ENCODE data around the gene LAMA2.

Gene LAMA2

DNA sequence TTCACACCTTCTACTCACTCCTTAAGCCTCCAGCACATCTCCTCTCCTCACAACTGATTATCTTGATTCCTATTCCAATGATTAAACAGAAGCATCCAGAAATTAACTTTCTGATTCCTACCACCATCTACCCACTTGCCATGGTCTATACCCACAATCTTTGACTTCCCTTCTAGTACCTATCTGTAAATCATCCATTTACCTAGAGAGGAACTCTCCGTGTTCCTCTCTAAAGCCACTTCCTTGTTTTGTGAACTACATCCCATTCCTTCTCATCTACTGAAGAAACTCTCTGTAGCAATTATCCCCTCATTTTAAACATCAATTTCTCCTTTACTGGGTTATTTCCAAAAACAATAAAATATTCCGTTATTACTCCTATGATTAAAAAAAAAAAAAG, 659.8 kb downstream of the LAMA2 start:
- in situ Hi-C loops (cut with HindIII; ENCODE audit: low pct_unique_long_range_greater_than_20kb, low sequenced_read_pairs): no loop called here
- DNase-seq (ENCODE audit: low read depth in 1 of 2, low spot score in 1 of 2): no peak
- no peak for TF ChIP-seq JUND (IDR thresholded peaks at IDR 0.05; ENCODE audit: low read depth)

- no peak for TF ChIP-seq JUND (IDR thresholded peaks at IDR 0.05; ENCODE audit: low read depth)
- no peak for DNase-seq (ENCODE audit: low read depth in 1 of 2, low spot score in 1 of 2)
- in situ Hi-C loops (cut with HindIII; ENCODE audit: low pct_unique_long_range_greater_than_20kb, low sequenced_read_pairs): no loop called here
These were observed 661.0 kb downstream of the LAMA2 start for GRCh38 chr6:129543981-129544380.

- no peak for DNase-seq (ENCODE audit: low read depth in 1 of 2, low spot score in 1 of 2)
- in situ Hi-C loops (cut with HindIII; ENCODE audit: low pct_unique_long_range_greater_than_20kb, low sequenced_read_pairs): no loop called here
- no peak for TF ChIP-seq JUND (IDR thresholded peaks at IDR 0.05; ENCODE audit: low read depth)
These were observed 662.1 kb downstream of the LAMA2 start for GRCh38 chr6:129544892-129545612.

DNA sequence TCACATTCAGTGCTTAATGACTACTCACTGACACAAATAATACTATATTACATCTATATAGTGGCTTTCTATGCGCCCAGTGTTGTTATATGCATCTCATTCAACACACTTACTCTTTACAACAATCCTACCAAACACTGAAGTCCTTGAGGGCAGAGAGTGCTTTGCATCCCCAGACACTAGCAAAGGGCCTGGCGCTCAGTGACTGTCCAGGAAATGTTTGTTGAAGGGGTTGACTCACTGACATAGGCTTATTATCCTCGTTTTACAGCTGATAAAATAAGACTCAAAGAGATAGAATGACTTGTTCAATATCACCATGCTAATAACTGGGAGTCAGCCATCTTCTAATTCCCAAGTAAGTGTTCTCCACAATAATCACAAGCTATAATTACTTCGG, 663.8 kb downstream of the LAMA2 start:
- DNase-seq (ENCODE audit: low read depth in 1 of 2, low spot score in 1 of 2): no peak
- TF ChIP-seq JUND (IDR thresholded peaks at IDR 0.05; ENCODE audit: low read depth): no peak
- in situ Hi-C loops (cut with HindIII; ENCODE audit: low pct_unique_long_range_greater_than_20kb, low sequenced_read_pairs): no loop called here

DNA sequence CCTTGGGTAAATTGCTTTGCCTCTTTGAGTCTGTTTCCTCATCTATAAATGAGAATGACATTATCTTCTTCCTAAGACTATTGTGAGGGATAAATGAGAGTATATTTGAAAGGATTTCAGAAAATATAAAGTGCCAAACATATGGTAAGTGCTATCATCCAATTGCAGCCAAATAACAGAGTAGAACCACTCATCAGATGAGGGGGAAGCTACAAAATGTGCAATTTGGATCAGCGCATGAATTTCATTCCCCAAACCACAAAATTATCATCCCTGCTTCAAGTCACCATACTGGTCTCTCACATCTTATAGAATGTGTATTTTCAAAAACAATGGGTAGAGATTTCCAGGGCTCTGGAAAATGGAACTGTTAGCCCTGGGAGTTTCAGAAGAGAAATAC, 668.5 kb downstream of the LAMA2 start:
- no peak for TF ChIP-seq JUND (IDR thresholded peaks at IDR 0.05; ENCODE audit: low read depth)
- DNase-seq (ENCODE audit: low read depth in 1 of 2, low spot score in 1 of 2): no peak
- in situ Hi-C loops (cut with HindIII; ENCODE audit: low pct_unique_long_range_greater_than_20kb, low sequenced_read_pairs): no loop called here

DNA sequence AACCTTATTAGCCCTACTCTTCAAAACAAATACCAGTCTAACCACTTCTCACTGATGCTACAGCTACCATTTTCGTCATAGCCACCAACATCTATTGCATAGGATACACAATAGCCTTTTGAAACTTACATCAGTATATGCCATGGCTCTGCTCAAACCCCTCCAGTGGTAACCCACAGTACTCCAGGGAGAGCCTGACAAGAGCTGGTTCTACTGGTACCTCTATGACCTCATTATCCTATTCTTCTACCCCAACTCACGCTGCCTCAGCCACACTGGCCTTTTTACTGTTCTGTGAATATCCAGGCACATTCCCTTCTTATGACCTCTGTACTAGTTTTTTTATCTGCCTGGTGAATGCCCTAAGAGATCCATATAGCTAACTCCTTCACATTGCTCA, 669.5 kb downstream of the LAMA2 start:
- in situ Hi-C loops (cut with HindIII; ENCODE audit: low pct_unique_long_range_greater_than_20kb, low sequenced_read_pairs): no loop called here
- DNase-seq (ENCODE audit: low read depth in 1 of 2, low spot score in 1 of 2): no peak
- TF ChIP-seq JUND (IDR thresholded peaks at IDR 0.05; ENCODE audit: low read depth): no peak

- no peak for TF ChIP-seq JUND (IDR thresholded peaks at IDR 0.05; ENCODE audit: low read depth)
- in situ Hi-C loops (cut with HindIII; ENCODE audit: low pct_unique_long_range_greater_than_20kb, low sequenced_read_pairs): no loop called here
These were observed 672.4 kb downstream of the LAMA2 start for GRCh38 chr6:129555206-129555832.

DNA sequence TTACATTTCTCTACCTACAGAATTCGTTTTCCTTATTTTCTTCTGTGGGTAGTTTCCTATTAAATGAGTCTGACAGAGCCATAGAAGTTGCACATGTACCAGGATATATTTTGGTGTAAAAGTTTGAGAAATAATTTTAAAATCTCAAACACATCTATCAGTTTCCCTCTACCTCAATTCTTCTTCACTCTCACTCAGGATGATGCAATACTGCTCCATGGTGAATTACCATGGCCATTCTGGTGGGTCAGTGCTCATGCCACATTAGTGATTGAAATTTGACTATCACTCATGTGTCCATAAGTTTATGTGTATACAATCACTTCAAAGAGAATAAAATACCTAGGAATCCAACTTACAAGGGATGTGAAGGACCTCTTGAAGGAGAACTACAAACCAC, 675.3 kb downstream of the LAMA2 start:
- no peak for DNase-seq (ENCODE audit: low read depth in 1 of 2, low spot score in 1 of 2)
- in situ Hi-C loops (cut with HindIII; ENCODE audit: low pct_unique_long_range_greater_than_20kb, low sequenced_read_pairs): no loop called here
- TF ChIP-seq JUND (IDR thresholded peaks at IDR 0.05; ENCODE audit: low read depth): no peak

More at GRCh38 chr6:129555206-129555832, 672.4 kb downstream of the LAMA2 start:
- no peak for DNase-seq (ENCODE audit: low read depth in 1 of 2, low spot score in 1 of 2)

DNA sequence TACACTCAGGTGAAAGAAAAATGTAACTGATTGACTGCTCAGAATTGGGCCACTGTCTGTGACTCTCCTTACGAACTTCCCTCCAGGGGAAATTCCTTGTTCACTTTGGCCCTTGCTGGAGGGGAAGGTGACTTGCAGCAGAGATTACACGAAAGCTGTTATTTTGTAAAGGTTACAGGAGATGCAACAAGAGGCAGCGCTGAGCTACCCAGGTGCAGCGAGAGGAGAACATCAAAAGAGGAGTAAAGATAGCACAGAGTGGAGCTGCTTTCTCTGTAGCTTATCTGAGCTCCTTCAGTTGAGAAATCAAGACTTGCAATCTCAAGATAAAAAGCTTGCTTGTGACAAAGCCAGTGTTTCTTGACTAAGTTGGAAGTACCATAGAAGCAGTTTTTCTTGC, 682.4 kb downstream of the LAMA2 start:
- in situ Hi-C loops (cut with HindIII; ENCODE audit: low pct_unique_long_range_greater_than_20kb, low sequenced_read_pairs): no loop called here
- no peak for DNase-seq (ENCODE audit: low read depth in 1 of 2, low spot score in 1 of 2)
- no peak for TF ChIP-seq JUND (IDR thresholded peaks at IDR 0.05; ENCODE audit: low read depth)

DNA sequence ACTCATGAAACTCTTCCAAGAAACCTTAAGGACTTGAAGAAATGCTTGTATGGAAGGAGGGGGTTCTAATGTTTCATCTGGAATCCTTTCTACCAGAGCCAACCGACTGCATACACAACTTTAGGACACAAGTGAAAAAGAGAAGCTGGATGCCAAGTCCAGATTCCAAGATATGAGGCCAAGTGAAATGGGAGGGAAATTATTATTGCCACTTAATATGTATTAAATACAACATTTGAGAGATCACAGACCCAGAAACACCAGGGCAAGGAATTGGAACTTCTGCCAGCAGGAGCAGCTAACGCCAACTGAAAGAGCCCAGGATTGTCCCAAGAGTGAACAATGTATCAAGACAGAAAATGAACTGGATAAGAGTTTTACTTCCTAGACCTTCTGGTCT, 682.9 kb downstream of the LAMA2 start:
- DNase-seq (ENCODE audit: low read depth in 1 of 2, low spot score in 1 of 2): no peak
- no peak for TF ChIP-seq JUND (IDR thresholded peaks at IDR 0.05; ENCODE audit: low read depth)
- in situ Hi-C loops (cut with HindIII; ENCODE audit: low pct_unique_long_range_greater_than_20kb, low sequenced_read_pairs): no loop called here
